DND-41 (cell line): ENCODE data around the gene C1orf174.

ENCODE experiments used
- ATAC-seq: fragments of 200-7000 bp; cut with Tn5 transposase; 3 replicates; pipeline ENCODE4 v1.9.1; 2021; ENCODE audit warnings: low read depth; ENCODE audit not compliant: insufficient read depth
- DNase-seq: peaks from one replicate; pipeline ENCODE4 v3.0.0-alpha.2; 2020
- H2AFZ ChIP-seq: 2 replicates; pipeline ENCODE4 v1.6.0; 2012; ENCODE audit warnings: low read depth, low read length
- H3K27ac ChIP-seq: 2 replicates; pipeline ENCODE4 v1.5.1; 2012; ENCODE audit warnings: low read length, inconsistent platforms
- H3K27me3 ChIP-seq: fragments of 200-600 bp; sonication (generic); 2 replicates; pipeline ENCODE4 v1.6.0; 2012; ENCODE audit warnings: low read length, mild to moderate bottlenecking, inconsistent platforms; ENCODE audit not compliant: insufficient read depth, poor library complexity
- H3K36me3 ChIP-seq: 2 replicates; pipeline ENCODE4 v1.5.1; 2012; ENCODE audit warnings: low read length, inconsistent platforms; ENCODE audit not compliant: insufficient read depth
- H3K4me1 ChIP-seq: 2 replicates; pipeline ENCODE4 v1.5.1; 2012; ENCODE audit warnings: mild to moderate bottlenecking, low read length; ENCODE audit not compliant: insufficient read depth
- H3K4me2 ChIP-seq: 2 replicates; pipeline ENCODE4 v1.6.0; 2012; ENCODE audit warnings: mild to moderate bottlenecking, moderate library complexity, low read length, inconsistent platforms; ENCODE audit not compliant: insufficient read depth
- H3K4me3 ChIP-seq, 2 experiments: fragments of 200-600 bp in 1 of 2; shearing (Covaris generic) in 1 of 2; 2 replicates each; pipeline ENCODE4 v1.5.1; 2012 to 2016; ENCODE audit warnings: inconsistent platforms in 2 of 2, low read length in 2 of 2, mild to moderate bottlenecking in 2 of 2, low read depth in 1 of 2, moderate library complexity in 1 of 2
- H3K79me2 ChIP-seq: 2 replicates; pipeline ENCODE4 v1.6.0; 2012; ENCODE audit warnings: low read length, inconsistent platforms; ENCODE audit not compliant: insufficient read depth
- H3K9ac ChIP-seq: 2 replicates; pipeline ENCODE4 v1.6.0; 2012; ENCODE audit warnings: low read depth, mild to moderate bottlenecking, inconsistent platforms, low read length, moderate library complexity
- H3K9me3 ChIP-seq: 2 replicates; pipeline ENCODE4 v1.5.1; 2012; ENCODE audit warnings: low read length, moderate library complexity, mild to moderate bottlenecking, inconsistent platforms; ENCODE audit not compliant: insufficient read depth, severe bottlenecking
- H4K20me1 ChIP-seq: 2 replicates; pipeline ENCODE4 v1.6.0; 2012; ENCODE audit warnings: low read length; ENCODE audit not compliant: insufficient read depth
- CTCF ChIP-seq: IDR thresholded peaks from 2 replicates; pipeline ENCODE4 v1.5.1; 2012; ENCODE audit warnings: borderline replicate concordance, low read length, moderate library complexity, mild to moderate bottlenecking; ENCODE audit not compliant: poor library complexity, severe bottlenecking; ENCODE audit errors: extremely low read depth
- EZH2 ChIP-seq: IDR thresholded peaks from 3 replicates; pipeline ENCODE4 v1.6.1; 2012; ENCODE audit warnings: borderline replicate concordance, low read depth, mild to moderate bottlenecking, moderate library complexity, low read length, inconsistent platforms; ENCODE audit not compliant: severe bottlenecking

The C1orf174 gene

GRCh38 chr1:3888301-3888700, 11.8 kb downstream of the C1orf174 start:
- no peaks in the 10 kb centered on the region for H3K9me3 ChIP-seq
- no peak for DNase-seq
- peaks cover 10% of the 10 kb centered on the region for H3K79me2 ChIP-seq
- peaks cover 77% of the 10 kb centered on the region for H3K36me3 ChIP-seq
- no peak overlapping the region for H3K9ac ChIP-seq
- no peaks in the 10 kb centered on the region for H3K27me3 ChIP-seq
- no peaks in the 10 kb centered on the region for H3K4me1 ChIP-seq
- TF ChIP-seq EZH2 (no peak), CTCF (no peak)
- H3K27ac ChIP-seq, result no peak overlapping the region
- H3K4me2 ChIP-seq, result no peak overlapping the region
- no peak overlapping the region for H3K4me3 ChIP-seq
- ATAC-seq, result no peak
- no peak overlapping the region for H2AFZ ChIP-seq
- peaks cover 21% of the 10 kb centered on the region for H4K20me1 ChIP-seq

GRCh38 chr1:3886691-3887090, 13.4 kb downstream of the C1orf174 start:
- Histone ChIP-seq H3K36me3 (peaks cover 67% of the 10 kb centered on the region), H3K9ac (no peak overlapping the region), H3K79me2 (peaks cover 3% of the 10 kb centered on the region; the same call in 1 of the 2 replicates), H3K4me2 (no peak overlapping the region), H3K27me3 (no peaks in the 10 kb centered on the region), H4K20me1 (peaks cover 14% of the 10 kb centered on the region), H3K4me3 (no peak overlapping the region), H3K9me3 (no peaks in the 10 kb centered on the region), H2AFZ (no peak overlapping the region), H3K4me1 (no peaks in the 10 kb centered on the region), H3K27ac (no peak overlapping the region)
- DNase-seq (no peak), ATAC-seq (no peak)
- TF ChIP-seq CTCF (no peak), EZH2 (no peak)

GRCh38 chr1:3886106-3886670, 13.9 kb downstream of the C1orf174 start:
- no peaks in the 10 kb centered on the region for H3K9me3 ChIP-seq
- TF ChIP-seq EZH2, result no peak
- TF ChIP-seq CTCF, result no peak
- no peak overlapping the region for H2AFZ ChIP-seq
- H3K4me3 ChIP-seq, result no peak overlapping the region
- ATAC-seq (no peak), DNase-seq (no peak)
- H4K20me1 ChIP-seq, result peaks cover 10% of the 10 kb centered on the region; the same call in 1 of the 2 replicates
- H3K36me3 ChIP-seq, result peaks cover 62% of the 10 kb centered on the region
- H3K4me1 ChIP-seq, result no peaks in the 10 kb centered on the region
- no peaks in the 10 kb centered on the region for H3K27me3 ChIP-seq
- no peak overlapping the region for H3K4me2 ChIP-seq
- no peak overlapping the region for H3K27ac ChIP-seq
- no peak overlapping the region for H3K9ac ChIP-seq
- H3K79me2 ChIP-seq, result no peaks in the 10 kb centered on the region

- no peak for ATAC-seq
- TF ChIP-seq CTCF (no peak), EZH2 (no peak)
- no peak overlapping the region for H3K4me3 ChIP-seq
- no peaks in the 10 kb centered on the region for H3K79me2 ChIP-seq
- H3K27ac ChIP-seq, result no peak overlapping the region
- no peaks in the 10 kb centered on the region for H3K9me3 ChIP-seq
- DNase-seq, result no peak
- H3K9ac ChIP-seq, result no peak overlapping the region
- no peaks in the 10 kb centered on the region for H3K4me1 ChIP-seq
- peaks cover 9% of the 10 kb centered on the region; the same call in 1 of the 2 replicates for H4K20me1 ChIP-seq
- peaks cover 60% of the 10 kb centered on the region for H3K36me3 ChIP-seq
- H3K4me2 ChIP-seq, result no peak overlapping the region
- no peaks in the 10 kb centered on the region for H3K27me3 ChIP-seq
- no peak overlapping the region for H2AFZ ChIP-seq
Measured at GRCh38 chr1:3885611-3886010, 14.5 kb downstream of the C1orf174 start.
